Mesenchymal stem cell (in vitro differentiated cells and primary cell): ENCODE data around the gene R3HCC1L.

Source experiments
- DNase-seq: peaks from one replicate; pipeline ENCODE4 v3.0.0-alpha.2; 2013
- H2AFZ ChIP-seq: one replicate; pipeline ENCODE4 v1.6.1; 2013; ENCODE audit warnings: low read depth, mild to moderate bottlenecking, control low read depth, inconsistent platforms, low read length, moderate library complexity
- H2AK5ac ChIP-seq: 2 replicates; pipeline ENCODE4 v1.6.1; 2013; ENCODE audit warnings: low read length, moderate library complexity, mild to moderate bottlenecking, inconsistent platforms; ENCODE audit not compliant: severe bottlenecking
- H2BK120ac ChIP-seq: one replicate; pipeline ENCODE4 v1.6.1; 2013; ENCODE audit warnings: low read depth, mild to moderate bottlenecking, inconsistent platforms, low read length, moderate library complexity
- H2BK12ac ChIP-seq, 2 experiments: one replicate each; pipeline ENCODE4 v1.6.1; 2013; ENCODE audit warnings: inconsistent platforms in 2 of 2, low read length in 2 of 2, mild to moderate bottlenecking in 2 of 2, moderate library complexity in 2 of 2, control low read depth in 1 of 2
- H2BK15ac ChIP-seq: one replicate; pipeline ENCODE4 v1.6.1; 2013; ENCODE audit warnings: mild to moderate bottlenecking, low read depth, inconsistent platforms; ENCODE audit not compliant: poor library complexity, severe bottlenecking
- H2BK5ac ChIP-seq: 2 replicates; pipeline ENCODE4 v1.6.1; 2013; ENCODE audit warnings: low read depth, mild to moderate bottlenecking, low read length, control low read depth, inconsistent platforms; ENCODE audit not compliant: poor library complexity, severe bottlenecking
- H3K14ac ChIP-seq, 2 experiments: one replicate each; pipeline ENCODE4 v1.6.1; 2013; ENCODE audit warnings: inconsistent platforms in 2 of 2, low read length in 2 of 2, control low read depth in 1 of 2, mild to moderate bottlenecking in 1 of 2, moderate library complexity in 1 of 2
- H3K18ac ChIP-seq, 2 experiments: one replicate each; pipeline ENCODE4 v1.6.1; 2013; ENCODE audit warnings: inconsistent platforms in 2 of 2, low read length in 2 of 2, control low read depth in 1 of 2, low read depth in 1 of 2, mild to moderate bottlenecking in 1 of 2
- H3K23ac ChIP-seq, 2 experiments: one replicate each; pipeline ENCODE4 v1.6.1; 2013; ENCODE audit warnings: inconsistent platforms in 2 of 2, low read length in 2 of 2, mild to moderate bottlenecking in 2 of 2, moderate library complexity in 2 of 2, control low read depth in 1 of 2
- H3K27ac ChIP-seq: 2 replicates; pipeline ENCODE4 v1.5.1; 2013; ENCODE audit warnings: mild to moderate bottlenecking, moderate library complexity, low read length, control low read depth, inconsistent platforms; ENCODE audit not compliant: poor library complexity, severe bottlenecking
- H3K27me3 ChIP-seq, 2 experiments: 2 replicates each; pipeline versions ENCODE4 v1.6.1 to v1.7.0; 2013; ENCODE audit warnings: low read length in 2 of 2, mild to moderate bottlenecking in 2 of 2, moderate library complexity in 2 of 2, control low read depth in 1 of 2, inconsistent platforms in 1 of 2; ENCODE audit not compliant: control insufficient read depth in 1 of 2, insufficient read depth in 1 of 2
- H3K36me3 ChIP-seq, 2 experiments: 2 replicates each; pipeline versions ENCODE4 v1.6.1 to v1.7.0; 2013; ENCODE audit warnings: low read length in 2 of 2, control low read depth in 1 of 2, inconsistent platforms in 1 of 2, low read depth in 1 of 2, mild to moderate bottlenecking in 1 of 2; ENCODE audit not compliant: insufficient read depth in 2 of 2, control insufficient read depth in 1 of 2
- H3K4ac ChIP-seq, 2 experiments: one replicate each; pipeline ENCODE4 v1.6.1; 2013; ENCODE audit warnings: inconsistent platforms in 2 of 2, low read length in 2 of 2, mild to moderate bottlenecking in 2 of 2, moderate library complexity in 2 of 2, control low read depth in 1 of 2, low read depth in 1 of 2
- H3K4me1 ChIP-seq: 2 replicates; pipeline ENCODE4 v1.6.1; 2013; ENCODE audit warnings: low read depth, low read length, control low read depth; ENCODE audit not compliant: control insufficient read depth, insufficient read depth
- H3K4me2 ChIP-seq: 2 replicates; pipeline ENCODE4 v1.6.1; 2013; ENCODE audit warnings: low read length, mild to moderate bottlenecking, inconsistent platforms; ENCODE audit not compliant: poor library complexity, severe bottlenecking
- H3K4me3 ChIP-seq, 2 experiments: 2 replicates each; pipeline versions ENCODE4 v1.5.1 to v1.7.0; 2013; ENCODE audit warnings: low read length in 2 of 2, mild to moderate bottlenecking in 2 of 2, control low read depth in 1 of 2, low read depth in 1 of 2; ENCODE audit not compliant: insufficient read depth in 1 of 2
- H3K79me1 ChIP-seq: replicated peaks from 2 replicates; pipeline ENCODE4 v1.6.1; 2013; ENCODE audit warnings: mild to moderate bottlenecking, control low read depth, low read length, inconsistent platforms; ENCODE audit not compliant: poor library complexity, severe bottlenecking
- H3K9ac ChIP-seq: 2 replicates; pipeline ENCODE4 v1.7.0; 2013; ENCODE audit warnings: mild to moderate bottlenecking, low read length, moderate library complexity
- H3K9me3 ChIP-seq: 2 replicates; pipeline ENCODE4 v1.7.0; 2013; ENCODE audit warnings: mild to moderate bottlenecking, low read length; ENCODE audit not compliant: control insufficient read depth
- H4K8ac ChIP-seq: one replicate; pipeline ENCODE4 v1.6.1; 2013; ENCODE audit warnings: inconsistent platforms, mild to moderate bottlenecking, low read length, moderate library complexity
- H4K91ac ChIP-seq: one replicate; pipeline ENCODE4 v1.6.1; 2013; ENCODE audit warnings: mild to moderate bottlenecking, low read length, inconsistent platforms
- WGBS: methylation state at CpG from one replicate; pipeline ENCODE4 v1.1.7; 2013; ENCODE audit warnings: mixed read lengths; 5-methylcytosine and 5-hydroxymethylcytosine counted together

R3HCC1L gene

GRCh38 chr10:98209441-98209840, 75.0 kb downstream of the R3HCC1L start:
- H2AFZ ChIP-seq: no peak overlapping the region
- 93% methylated on average over 4 of the region's 4 CpGs for WGBS

GRCh38 chr10:98212196-98212595, 77.7 kb downstream of the R3HCC1L start:
- no CpG with 5 or more reads among the region's 1 CpG for WGBS
- H3K36me3 ChIP-seq: peaks cover 0 to 46% of the 10 kb centered on the region in 2 experiments
- H2BK120ac ChIP-seq: no peak overlapping the region
- H2AK5ac ChIP-seq: no peak overlapping the region
- H3K23ac ChIP-seq: no peak overlapping the region
- no peak overlapping the region for H4K91ac ChIP-seq
- H3K9me3 ChIP-seq: peaks cover 1% of the 10 kb centered on the region
- no peaks in the 10 kb centered on the region for H3K27me3 ChIP-seq
- no peak overlapping the region for H2BK12ac ChIP-seq
- no peak overlapping the region for H2AFZ ChIP-seq
- no peak overlapping the region for H3K27ac ChIP-seq
- no peak overlapping the region for H3K9ac ChIP-seq
- H3K14ac ChIP-seq: no peak overlapping the region
- no peak overlapping the region for H2BK15ac ChIP-seq
- no peak overlapping the region for H3K18ac ChIP-seq
- no peak overlapping the region for H2BK5ac ChIP-seq
- H4K8ac ChIP-seq: no peak overlapping the region
- no peak overlapping the region for H3K4me2 ChIP-seq
- no peak overlapping the region for H3K4me3 ChIP-seq
- no peak for DNase-seq
- H3K79me1 ChIP-seq: peaks cover 22% of the 10 kb centered on the region
- H3K4ac ChIP-seq: no peak overlapping the region
- no peaks in the 10 kb centered on the region for H3K4me1 ChIP-seq

More at GRCh38 chr10:98209441-98209840, 75.0 kb downstream of the R3HCC1L start:
- no peak overlapping the region for H2BK120ac ChIP-seq
- no peak overlapping the region for H2AK5ac ChIP-seq
- H3K9me3 ChIP-seq: no peaks in the 10 kb centered on the region
- no peak overlapping the region for H3K27ac ChIP-seq
- no peak overlapping the region for H3K4me2 ChIP-seq
- H3K4me3 ChIP-seq: no peak overlapping the region
- no peaks in the 10 kb centered on the region for H3K27me3 ChIP-seq
- H2BK12ac ChIP-seq: no peak overlapping the region
- no peak overlapping the region for H2BK5ac ChIP-seq
- no peak overlapping the region for H4K91ac ChIP-seq
- no peak overlapping the region for H3K14ac ChIP-seq
- peaks cover 15% of the 10 kb centered on the region for H3K79me1 ChIP-seq
- H3K23ac ChIP-seq: no peak overlapping the region
- peaks cover 0 to 40% of the 10 kb centered on the region in 2 experiments for H3K36me3 ChIP-seq
- no peak overlapping the region for H3K4ac ChIP-seq
- H3K18ac ChIP-seq: no peak overlapping the region
- H4K8ac ChIP-seq: no peak overlapping the region
- H3K9ac ChIP-seq: no peak overlapping the region
- H2BK15ac ChIP-seq: no peak overlapping the region
- H3K4me1 ChIP-seq: no peaks in the 10 kb centered on the region
- no peak for DNase-seq

GRCh38 chr10:98213740-98214139, 79.3 kb downstream of the R3HCC1L start:
- no peak overlapping the region for H4K91ac ChIP-seq
- no peak overlapping the region for H3K4ac ChIP-seq
- peaks cover 0 to 35% of the 10 kb centered on the region in 2 experiments for H3K36me3 ChIP-seq
- no peak overlapping the region for H3K14ac ChIP-seq
- H2BK5ac ChIP-seq: no peak overlapping the region
- peaks cover 7% of the 10 kb centered on the region for H3K9me3 ChIP-seq
- H3K4me3 ChIP-seq: no peak overlapping the region
- no peaks in the 10 kb centered on the region for H3K27me3 ChIP-seq
- H2BK12ac ChIP-seq: no peak overlapping the region
- no CpG with 5 or more reads among the region's 1 CpG for WGBS
- no peak overlapping the region for H2BK15ac ChIP-seq
- H3K79me1 ChIP-seq: peaks cover 21% of the 10 kb centered on the region
- DNase-seq: no peak
- no peak overlapping the region for H3K23ac ChIP-seq
- H2AK5ac ChIP-seq: no peak overlapping the region
- no peak overlapping the region for H3K9ac ChIP-seq
- no peaks in the 10 kb centered on the region for H3K4me1 ChIP-seq
- H4K8ac ChIP-seq: no peak overlapping the region
- H2AFZ ChIP-seq: no peak overlapping the region
- H3K18ac ChIP-seq: no peak overlapping the region
- H2BK120ac ChIP-seq: no peak overlapping the region
- H3K4me2 ChIP-seq: no peak overlapping the region
- H3K27ac ChIP-seq: no peak overlapping the region

GRCh38 chr10:98215373-98215772, 80.9 kb downstream of the R3HCC1L start:
- Histone ChIP-seq H3K4me2 (no peak overlapping the region), H3K14ac (no peak overlapping the region), H2BK120ac (no peak overlapping the region), H2AFZ (no peak overlapping the region), H3K23ac (no peak overlapping the region), H3K4me3 (no peak overlapping the region), H3K27ac (no peak overlapping the region), H3K4me1 (no peaks in the 10 kb centered on the region), H4K8ac (no peak overlapping the region), H3K27me3 (no peaks in the 10 kb centered on the region), H3K18ac (no peak overlapping the region), H3K79me1 (peaks cover 21% of the 10 kb centered on the region), H2BK15ac (no peak overlapping the region), H3K9ac (no peak overlapping the region), H3K4ac (no peak overlapping the region), H4K91ac (no peak overlapping the region), H2BK12ac (no peak overlapping the region), H3K36me3 (peaks cover 0 to 19% of the 10 kb centered on the region in 2 experiments), H2AK5ac (no peak overlapping the region), H2BK5ac (no peak overlapping the region), H3K9me3 (peaks cover 20% of the 10 kb centered on the region)
- no peak for DNase-seq
- 60% methylated on average over 1 of the region's 2 CpGs for WGBS
